Activated naive CD8-positive, alpha-beta T cell treated with anti-CD3 and anti-CD28 coated beads for 36 hours (primary cell): ENCODE measurements around the gene MAN1A1. TPM values are rescaled to one million over a fixed set of nuclear protein-coding genes. Genes with fewer than 3 reads are reported as not detected.

ENCODE experiments used
- DNase-seq: peaks from one replicate; pipeline ENCODE4 v3.0.0; 2021
- H3K27ac Mint-ChIP-seq: one replicate; pipeline ENCODE4 v1.8.0; 2022; ENCODE audit warnings: mild to moderate bottlenecking, moderate library complexity, mixed read lengths
- H3K27me3 Mint-ChIP-seq: one replicate; pipeline ENCODE4 v1.8.0; 2022; ENCODE audit warnings: mild to moderate bottlenecking, mixed read lengths
- H3K36me3 Mint-ChIP-seq: one replicate; pipeline ENCODE4 v1.8.0; 2021; ENCODE audit warnings: mild to moderate bottlenecking, mixed read lengths
- H3K4me1 Mint-ChIP-seq: one replicate; pipeline ENCODE4 v1.8.0; 2021; ENCODE audit warnings: mixed read lengths
- H3K4me3 Mint-ChIP-seq: one replicate; pipeline ENCODE4 v1.8.0; 2022; ENCODE audit warnings: mild to moderate bottlenecking, moderate library complexity, mixed read lengths
- H3K9me3 Mint-ChIP-seq: one replicate; pipeline ENCODE4 v1.8.0; 2022; ENCODE audit warnings: mixed read lengths
- total RNA-seq, 2 experiments: library from RNA; stranded (reverse); gene quantifications; one replicate each; pipeline ENCODE4 v1.2.3, GENCODE V29; 2021

Gene MAN1A1
- total RNA-seq, 2 experiments from 2014 or later = 21.4 to 22.6 TPM

DNA sequence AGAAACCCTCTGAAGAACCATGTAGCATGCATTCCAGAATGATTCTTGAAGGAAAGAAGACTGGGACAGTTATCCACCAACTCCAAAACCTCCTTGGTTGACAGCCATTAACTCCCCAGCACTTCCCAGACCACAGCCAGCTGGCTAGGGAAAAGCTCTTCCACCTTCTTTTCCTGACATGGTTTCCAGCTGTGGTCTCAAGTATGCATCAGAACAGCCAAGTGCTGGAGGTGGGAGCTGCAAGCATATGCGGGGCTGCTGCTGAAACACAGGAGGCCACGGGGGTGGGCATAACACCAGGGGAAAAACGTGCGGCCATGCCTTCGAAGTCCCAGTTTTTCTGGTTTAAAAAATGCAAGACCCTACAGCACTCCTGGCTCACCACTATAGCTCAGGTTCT lies 163.1 kb downstream of the MAN1A1 start:
- Mint-ChIP-seq H3K4me1 (peaks cover 4% of the 10 kb centered on the region), H3K27ac (no peak overlapping the region), H3K4me3 (no peak overlapping the region), H3K27me3 (no peaks in the 10 kb centered on the region), H3K9me3 (no peaks in the 10 kb centered on the region), H3K36me3 (peaks cover 42% of the 10 kb centered on the region)
- no peak for DNase-seq

DNA sequence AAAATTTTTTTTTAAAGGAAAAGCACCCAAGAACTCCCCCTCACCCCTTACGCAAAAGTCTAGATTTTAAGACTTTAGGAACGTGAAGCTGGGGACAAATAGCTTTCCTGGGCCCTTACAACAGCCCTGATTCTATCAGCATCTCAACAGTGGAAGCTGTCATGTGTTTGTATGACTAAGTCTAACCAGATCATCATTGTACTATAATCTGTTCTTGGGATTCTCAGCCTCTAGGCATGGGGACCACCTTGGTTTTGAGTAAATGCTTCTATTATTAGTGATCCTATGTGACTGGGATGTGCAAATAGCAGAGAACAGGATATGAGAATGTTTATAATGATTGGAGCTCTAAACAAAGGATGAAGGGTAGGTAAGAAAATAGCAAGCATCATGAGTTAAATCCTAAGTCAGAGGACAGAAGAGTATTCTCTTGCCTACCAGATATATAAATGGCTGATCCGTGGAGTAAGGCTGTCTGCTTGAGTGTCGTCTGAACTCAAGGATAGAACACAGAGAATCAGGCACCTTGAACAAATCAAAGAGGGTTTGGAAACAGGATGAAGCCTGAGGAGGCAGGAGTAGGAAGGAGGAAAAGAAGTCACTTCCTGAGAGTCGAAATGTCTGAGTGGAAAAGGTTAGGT lies 165.4 kb downstream of the MAN1A1 start:
- Mint-ChIP-seq H3K4me1 (peaks cover 15% of the 10 kb centered on the region), H3K4me3 (no peak overlapping the region), H3K27me3 (no peaks in the 10 kb centered on the region), H3K36me3 (peaks cover 41% of the 10 kb centered on the region), H3K27ac (no peak overlapping the region), H3K9me3 (no peaks in the 10 kb centered on the region)
- DNase-seq = no peak

DNA sequence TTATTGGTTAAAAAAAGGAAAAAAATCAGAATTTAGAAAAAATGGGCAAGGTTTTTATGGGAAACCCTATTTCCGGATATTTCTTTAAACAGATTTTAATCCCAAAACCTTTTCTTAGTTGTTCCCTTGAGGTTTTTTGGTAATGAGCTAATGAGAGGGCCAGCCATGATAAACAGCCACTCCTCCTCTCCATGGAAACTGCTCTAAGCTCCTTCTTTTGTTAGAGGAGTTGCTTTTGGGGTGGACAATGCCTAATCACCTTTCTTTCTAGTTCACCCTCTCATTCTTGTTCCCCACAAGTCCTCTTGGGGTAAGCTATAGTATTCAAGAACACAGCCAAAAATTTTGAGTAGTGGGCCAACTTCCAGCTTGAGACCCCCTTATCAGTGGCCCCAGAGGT lies 166.1 kb downstream of the MAN1A1 start:
- DNase-seq = no peak
- Mint-ChIP-seq H3K36me3 (peaks cover 44% of the 10 kb centered on the region), H3K9me3 (no peaks in the 10 kb centered on the region), H3K27me3 (no peaks in the 10 kb centered on the region), H3K4me3 (no peak overlapping the region), H3K4me1 (peaks cover 15% of the 10 kb centered on the region), H3K27ac (no peak overlapping the region)

DNA sequence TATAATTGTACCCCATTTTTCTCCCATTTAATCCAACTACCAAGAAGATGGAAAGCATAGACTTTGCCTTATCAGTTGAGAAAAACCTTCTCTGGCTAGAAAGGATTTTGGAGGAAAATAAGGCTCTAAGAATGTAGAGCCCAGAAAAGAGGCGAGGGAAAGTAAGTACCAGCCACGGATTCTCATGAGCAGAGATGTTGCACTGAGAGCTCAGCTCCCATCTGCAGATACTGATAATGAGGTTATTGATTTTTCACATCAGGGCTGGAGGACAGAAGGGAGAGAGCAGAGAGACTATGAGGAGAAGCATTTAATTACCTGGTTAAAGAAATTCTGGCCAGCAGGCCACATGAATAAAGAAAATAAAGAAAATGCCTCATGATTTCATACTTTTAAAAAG lies 166.7 kb downstream of the MAN1A1 start:
- no peaks in the 10 kb centered on the region for H3K9me3 Mint-ChIP-seq
- no peak overlapping the region for H3K4me3 Mint-ChIP-seq
- DNase-seq = no peak
- H3K27me3 Mint-ChIP-seq = no peaks in the 10 kb centered on the region
- H3K4me1 Mint-ChIP-seq = peaks cover 15% of the 10 kb centered on the region
- no peak overlapping the region for H3K27ac Mint-ChIP-seq
- H3K36me3 Mint-ChIP-seq = peaks cover 44% of the 10 kb centered on the region

DNA sequence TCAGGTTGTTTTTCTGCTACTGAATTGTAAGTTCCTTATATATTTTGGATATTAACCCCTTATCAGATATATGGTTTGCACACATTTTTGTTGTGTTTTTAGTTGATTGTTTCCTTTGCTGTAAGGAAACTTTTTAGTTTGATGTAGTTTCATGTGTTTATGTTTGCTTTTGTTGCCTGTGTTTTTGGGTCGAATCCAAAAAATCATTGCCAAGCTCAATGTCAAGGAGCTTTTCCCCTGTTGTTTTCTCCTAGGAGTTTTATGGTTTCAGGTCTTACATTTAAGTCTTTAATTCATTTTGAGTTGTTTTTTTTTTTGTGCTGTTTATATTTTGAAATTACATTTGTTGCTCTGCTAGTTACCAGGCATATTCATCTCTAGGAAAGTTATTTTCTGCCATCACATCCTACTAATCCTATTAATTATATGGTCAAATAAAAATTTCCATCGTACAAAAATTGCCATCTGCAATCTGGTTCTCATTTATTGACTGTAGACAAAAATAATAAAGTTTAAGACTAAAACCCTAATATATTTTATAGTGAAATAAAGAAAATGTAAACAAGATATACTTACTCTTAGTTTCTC lies 167.3 kb downstream of the MAN1A1 start:
- H3K4me1 Mint-ChIP-seq = peaks cover 15% of the 10 kb centered on the region
- H3K36me3 Mint-ChIP-seq = peaks cover 44% of the 10 kb centered on the region
- no peaks in the 10 kb centered on the region for H3K27me3 Mint-ChIP-seq
- no peak overlapping the region for H3K4me3 Mint-ChIP-seq
- H3K9me3 Mint-ChIP-seq = no peaks in the 10 kb centered on the region
- DNase-seq = no peak
- no peak overlapping the region for H3K27ac Mint-ChIP-seq

DNA sequence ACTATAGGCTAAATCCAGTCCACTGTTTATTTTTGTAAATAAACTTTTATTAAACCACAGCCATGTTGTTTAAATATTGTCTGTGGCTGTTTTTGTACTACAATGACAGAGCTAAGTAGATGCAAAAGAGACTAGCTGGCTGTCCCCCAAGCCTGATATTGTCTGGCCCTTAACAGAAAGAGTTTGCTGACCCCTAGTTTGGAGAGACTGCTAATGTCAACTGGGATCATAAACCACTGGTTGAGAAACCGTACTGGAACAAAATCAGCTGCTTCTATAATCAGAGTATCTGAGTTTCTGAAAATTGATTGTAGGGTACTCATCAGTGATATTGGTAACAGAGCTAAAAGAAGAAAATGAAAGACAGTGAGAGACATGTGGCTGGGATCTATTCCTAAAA lies 168.5 kb downstream of the MAN1A1 start:
- no peak overlapping the region for H3K27ac Mint-ChIP-seq
- DNase-seq = no peak
- no peaks in the 10 kb centered on the region for H3K27me3 Mint-ChIP-seq
- H3K36me3 Mint-ChIP-seq = peaks cover 40% of the 10 kb centered on the region
- no peaks in the 10 kb centered on the region for H3K9me3 Mint-ChIP-seq
- no peak overlapping the region for H3K4me3 Mint-ChIP-seq
- H3K4me1 Mint-ChIP-seq = peaks cover 15% of the 10 kb centered on the region

DNA sequence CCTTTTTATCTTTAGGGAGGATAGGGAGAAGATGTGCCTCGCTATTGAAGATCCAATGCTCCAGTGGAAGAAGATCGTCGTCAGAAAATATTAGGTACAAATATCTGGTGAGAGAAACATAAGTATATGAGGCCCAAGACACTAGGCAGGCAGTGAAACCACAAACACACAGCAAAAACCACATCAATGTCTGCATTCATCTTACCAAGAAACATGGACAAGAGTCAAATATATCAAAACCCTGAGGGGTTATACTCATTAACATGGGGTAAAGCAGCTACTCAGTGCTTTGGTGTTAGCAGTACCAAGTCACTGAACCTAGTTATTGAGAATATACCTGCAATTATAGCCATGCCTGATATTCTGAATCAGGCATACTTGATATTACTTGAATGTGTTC lies 169.7 kb downstream of the MAN1A1 start:
- H3K9me3 Mint-ChIP-seq = no peaks in the 10 kb centered on the region
- H3K27ac Mint-ChIP-seq = no peak overlapping the region
- no peak overlapping the region for H3K4me3 Mint-ChIP-seq
- no peaks in the 10 kb centered on the region for H3K27me3 Mint-ChIP-seq
- DNase-seq = no peak
- peaks cover 15% of the 10 kb centered on the region for H3K4me1 Mint-ChIP-seq
- peaks cover 32% of the 10 kb centered on the region for H3K36me3 Mint-ChIP-seq

DNA sequence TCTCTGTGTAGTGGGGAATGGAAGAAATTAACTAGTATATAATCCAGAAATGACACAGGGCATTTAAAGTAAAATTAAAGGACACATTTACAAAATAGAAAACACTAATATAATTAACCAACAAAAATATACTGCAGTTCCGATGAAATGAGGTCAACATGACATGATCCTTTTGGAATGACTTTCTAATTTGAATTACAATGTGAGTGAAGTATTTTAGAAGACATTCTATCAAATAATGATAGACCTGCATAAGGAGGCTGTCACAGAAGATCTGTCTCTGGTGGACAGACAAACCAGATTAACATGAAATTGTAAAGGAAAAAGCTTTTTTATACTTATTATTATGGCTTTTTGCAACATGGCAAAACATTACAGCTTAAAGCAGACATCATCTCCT lies 170.5 kb downstream of the MAN1A1 start:
- no peaks in the 10 kb centered on the region for H3K9me3 Mint-ChIP-seq
- peaks cover 12% of the 10 kb centered on the region for H3K4me1 Mint-ChIP-seq
- peaks cover 25% of the 10 kb centered on the region for H3K36me3 Mint-ChIP-seq
- H3K27me3 Mint-ChIP-seq = no peaks in the 10 kb centered on the region
- H3K4me3 Mint-ChIP-seq = no peak overlapping the region
- no peak overlapping the region for H3K27ac Mint-ChIP-seq
- DNase-seq = no peak

DNA sequence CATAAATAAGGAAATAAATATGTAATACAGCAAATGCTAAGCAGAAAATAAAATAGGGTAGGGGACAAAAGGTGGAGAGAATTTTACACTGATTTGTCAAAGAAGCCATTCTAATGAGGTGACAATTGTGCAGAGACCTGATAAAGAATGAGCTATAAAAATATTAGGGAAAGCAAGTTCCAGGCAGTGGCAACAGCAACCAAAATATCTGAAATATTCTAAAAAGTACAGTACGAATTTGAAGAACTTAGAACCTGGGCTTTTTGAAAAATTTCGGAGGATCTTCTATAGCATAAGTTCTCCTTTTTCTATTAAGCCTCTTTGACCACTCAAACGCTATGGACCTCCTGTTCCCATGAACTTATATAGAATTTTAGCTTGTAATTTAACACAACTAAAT lies 173.1 kb downstream of the MAN1A1 start:
- H3K27ac Mint-ChIP-seq = no peak overlapping the region
- peaks cover 13% of the 10 kb centered on the region for H3K36me3 Mint-ChIP-seq
- no peaks in the 10 kb centered on the region for H3K27me3 Mint-ChIP-seq
- no peak for DNase-seq
- H3K9me3 Mint-ChIP-seq = no peaks in the 10 kb centered on the region
- no peak overlapping the region for H3K4me3 Mint-ChIP-seq
- peaks cover 12% of the 10 kb centered on the region for H3K4me1 Mint-ChIP-seq

DNA sequence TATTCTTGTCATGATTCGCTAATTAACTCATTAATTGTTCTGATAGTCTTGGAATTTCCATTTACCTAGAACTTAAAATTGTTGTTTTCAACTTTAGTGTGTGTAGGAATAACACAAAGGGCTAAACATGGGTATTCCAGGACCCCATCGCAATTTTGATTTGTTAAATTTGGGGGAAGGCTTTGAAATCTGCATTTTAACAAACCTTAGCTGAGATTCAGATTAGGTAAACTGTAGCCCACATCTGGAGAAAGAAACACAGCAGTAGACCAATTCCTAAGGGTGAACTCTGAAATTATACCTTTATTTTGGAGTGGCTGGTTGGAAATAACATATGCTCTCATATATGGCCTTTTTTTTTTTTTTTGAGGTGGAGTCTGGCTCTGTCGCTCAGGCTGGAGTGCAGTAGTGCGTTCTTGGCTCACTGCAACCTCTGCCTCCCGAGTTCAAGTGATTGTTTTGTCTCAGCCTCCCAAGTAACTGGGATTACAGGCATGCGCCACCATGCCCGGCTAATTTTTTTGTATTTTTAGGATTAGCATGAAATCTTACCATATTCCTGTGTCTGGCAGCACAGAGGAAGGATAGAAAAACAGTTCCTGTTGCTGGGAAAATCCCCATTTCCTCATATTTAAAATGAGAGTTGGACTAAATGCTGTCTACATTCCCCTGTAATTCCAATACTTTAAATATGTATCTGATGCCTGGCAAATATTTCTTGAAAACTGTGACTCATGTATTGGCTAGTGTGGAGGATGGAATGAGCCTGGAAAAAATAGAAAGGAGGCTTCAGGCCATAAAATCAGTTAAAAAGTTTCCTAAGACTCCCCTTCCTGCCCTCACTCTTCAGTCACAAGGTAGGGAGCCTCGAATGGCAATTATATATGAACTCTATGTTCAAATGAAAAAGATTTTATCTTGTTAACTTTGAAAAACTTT lies 174.4 kb downstream of the MAN1A1 start:
- no peak for DNase-seq
- Mint-ChIP-seq H3K9me3 (no peaks in the 10 kb centered on the region), H3K36me3 (peaks cover 6% of the 10 kb centered on the region), H3K27ac (no peak overlapping the region), H3K4me3 (no peak overlapping the region), H3K4me1 (peaks cover 7% of the 10 kb centered on the region), H3K27me3 (no peaks in the 10 kb centered on the region)

DNA sequence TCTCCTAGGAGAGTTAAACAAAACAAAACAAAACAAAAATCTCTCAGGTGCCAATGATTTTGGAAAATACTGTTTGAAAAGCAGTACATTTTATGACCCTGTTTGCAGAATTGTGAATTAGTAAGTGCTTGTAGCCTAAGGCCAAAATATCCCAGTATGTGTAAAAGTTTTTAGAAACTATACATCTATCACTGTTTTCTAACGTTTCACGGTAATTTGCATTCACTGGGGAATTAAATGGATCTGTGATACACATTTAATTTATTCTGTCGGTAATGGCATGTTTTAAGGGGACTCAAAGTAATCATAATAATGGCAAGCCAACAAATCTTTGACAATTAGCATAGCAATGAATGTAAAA lies 175.5 kb downstream of the MAN1A1 start:
- no peaks in the 10 kb centered on the region for H3K27me3 Mint-ChIP-seq
- no peak overlapping the region for H3K4me3 Mint-ChIP-seq
- H3K27ac Mint-ChIP-seq = no peak overlapping the region
- peaks cover 4% of the 10 kb centered on the region for H3K36me3 Mint-ChIP-seq
- no peaks in the 10 kb centered on the region for H3K4me1 Mint-ChIP-seq
- H3K9me3 Mint-ChIP-seq = no peaks in the 10 kb centered on the region
- no peak for DNase-seq

DNA sequence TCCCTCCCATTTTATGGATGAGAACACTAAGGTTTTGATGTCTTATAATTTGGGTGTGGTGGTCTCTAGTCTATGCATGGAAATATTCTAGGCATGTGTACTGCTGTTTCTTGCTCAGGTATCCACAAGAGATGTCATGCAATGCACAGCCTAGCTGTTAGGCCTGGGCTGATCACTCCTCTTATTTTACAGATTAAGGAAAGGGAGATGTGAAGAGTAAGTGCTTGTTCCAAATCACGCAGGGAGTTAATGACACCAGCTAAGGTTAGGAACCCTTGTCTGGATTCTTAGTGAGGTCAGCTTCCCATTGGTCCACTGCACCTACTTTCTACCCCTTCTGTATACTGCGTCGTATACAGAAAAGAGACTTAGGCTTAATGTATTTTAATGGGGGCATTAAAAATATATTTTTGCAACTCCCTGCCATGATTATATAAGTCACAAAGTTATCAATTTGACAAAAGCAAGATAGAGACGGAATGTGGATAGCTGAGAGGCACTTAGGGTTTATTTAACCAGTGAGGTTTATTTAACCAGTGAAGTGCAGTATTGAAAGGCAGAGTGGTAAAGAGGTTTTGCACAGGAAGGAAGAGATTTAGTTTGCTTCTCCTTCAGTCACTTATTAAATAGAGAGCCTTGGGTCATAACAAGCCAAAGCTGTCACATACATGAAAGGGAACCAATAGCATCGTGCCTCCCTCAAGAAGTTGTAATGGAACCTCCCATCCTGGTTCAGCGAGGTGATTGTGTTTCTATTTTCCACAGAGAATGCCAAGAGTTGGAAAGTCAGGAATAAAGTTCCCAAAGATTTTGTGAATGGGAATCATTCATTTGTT lies 176.1 kb downstream of the MAN1A1 start:
- Mint-ChIP-seq H3K36me3 (peaks cover under 1% of the 10 kb centered on the region), H3K27me3 (no peaks in the 10 kb centered on the region), H3K4me3 (no peak overlapping the region), H3K9me3 (no peaks in the 10 kb centered on the region), H3K4me1 (no peaks in the 10 kb centered on the region), H3K27ac (no peak overlapping the region)
- no peak for DNase-seq

DNA sequence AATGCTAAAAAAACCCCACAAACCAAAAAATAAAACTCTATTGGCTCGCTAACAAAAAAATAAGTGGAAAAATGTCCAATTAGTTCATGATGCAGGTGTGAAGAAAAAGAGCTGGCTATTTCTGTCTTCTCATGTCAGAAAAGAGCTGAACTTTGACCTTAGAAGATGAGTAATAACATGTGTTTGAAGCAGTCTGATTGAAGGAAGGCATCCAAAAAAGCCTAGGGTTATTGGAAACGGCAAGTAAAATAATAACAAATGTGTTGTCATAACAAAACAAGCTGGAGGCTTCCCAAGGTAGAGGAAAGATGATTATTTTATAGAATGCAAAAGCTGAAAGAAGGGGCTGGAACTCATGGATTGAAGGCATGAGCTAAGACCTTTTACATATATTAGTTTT lies 176.7 kb downstream of the MAN1A1 start:
- H3K9me3 Mint-ChIP-seq = no peaks in the 10 kb centered on the region
- H3K36me3 Mint-ChIP-seq = no peaks in the 10 kb centered on the region
- H3K27me3 Mint-ChIP-seq = no peaks in the 10 kb centered on the region
- H3K4me1 Mint-ChIP-seq = no peaks in the 10 kb centered on the region
- no peak overlapping the region for H3K27ac Mint-ChIP-seq
- H3K4me3 Mint-ChIP-seq = no peak overlapping the region
- DNase-seq = no peak

DNA sequence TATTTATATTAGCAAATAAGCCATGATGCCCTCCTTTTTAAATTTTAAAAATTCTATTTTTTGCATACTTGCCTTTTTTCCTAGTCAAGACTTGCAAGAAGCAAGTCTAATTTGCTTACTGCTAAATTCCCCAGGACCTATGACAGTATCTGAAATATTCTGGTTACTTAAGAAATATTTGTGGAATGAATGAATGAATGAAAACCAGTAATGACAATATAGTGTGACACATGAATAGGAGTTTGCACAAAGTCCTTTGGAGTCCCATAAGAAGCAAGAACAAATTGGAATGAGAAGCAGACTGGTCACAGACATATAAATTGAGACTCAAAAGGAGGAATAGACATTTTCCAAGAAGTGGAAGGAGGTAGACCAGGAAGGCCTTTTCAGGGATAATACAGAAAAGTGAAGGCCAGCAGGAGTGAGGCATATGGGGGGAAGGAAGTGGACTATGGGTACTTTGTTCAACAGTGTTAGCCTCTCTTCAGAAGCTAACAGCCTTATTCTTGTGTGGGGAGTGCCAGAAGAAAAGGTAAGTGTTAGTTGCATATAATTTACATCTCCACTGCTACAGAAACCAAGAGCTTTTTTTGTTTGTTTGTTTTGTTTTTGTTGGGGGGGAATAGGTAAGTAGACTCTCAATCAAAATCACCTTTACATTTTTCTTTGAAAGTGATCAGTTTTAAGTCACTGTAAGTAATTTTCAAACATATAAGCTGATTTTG lies 177.5 kb downstream of the MAN1A1 start:
- no peaks in the 10 kb centered on the region for H3K9me3 Mint-ChIP-seq
- no peaks in the 10 kb centered on the region for H3K4me1 Mint-ChIP-seq
- H3K36me3 Mint-ChIP-seq = no peaks in the 10 kb centered on the region
- no peak overlapping the region for H3K4me3 Mint-ChIP-seq
- no peak overlapping the region for H3K27ac Mint-ChIP-seq
- H3K27me3 Mint-ChIP-seq = peaks cover 6% of the 10 kb centered on the region
- DNase-seq = no peak
